NCI-H526 (cell line): Measurements from ENCODE around the gene FBXL7.

ENCODE experiments used
- DNase-seq, 2 experiments: peaks; one replicate each; lab custom pipeline; 2025; lab: John Stamatoyannopoulos, UW

The FBXL7 gene

DNA sequence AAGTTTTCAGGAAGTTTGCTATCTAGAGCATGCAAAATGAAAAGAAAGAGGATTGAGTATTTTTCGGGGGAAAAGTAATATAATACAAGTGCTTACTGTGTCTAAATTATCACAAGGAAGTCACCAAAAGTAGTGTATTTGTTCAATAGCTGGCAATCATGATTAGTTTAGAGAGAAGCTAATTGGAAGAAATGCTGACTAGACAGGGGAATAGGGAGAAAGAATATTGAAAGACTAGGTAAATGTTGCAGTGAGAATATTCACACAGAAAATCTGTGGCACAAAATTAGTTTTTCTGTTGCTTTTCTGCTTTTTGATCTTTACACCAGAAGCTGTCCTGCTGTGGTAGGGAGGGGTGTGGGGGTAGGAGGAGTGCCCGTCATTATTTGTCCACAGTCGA is 440.9 kb downstream of the FBXL7 start:
- no peak for DNase-seq

DNA sequence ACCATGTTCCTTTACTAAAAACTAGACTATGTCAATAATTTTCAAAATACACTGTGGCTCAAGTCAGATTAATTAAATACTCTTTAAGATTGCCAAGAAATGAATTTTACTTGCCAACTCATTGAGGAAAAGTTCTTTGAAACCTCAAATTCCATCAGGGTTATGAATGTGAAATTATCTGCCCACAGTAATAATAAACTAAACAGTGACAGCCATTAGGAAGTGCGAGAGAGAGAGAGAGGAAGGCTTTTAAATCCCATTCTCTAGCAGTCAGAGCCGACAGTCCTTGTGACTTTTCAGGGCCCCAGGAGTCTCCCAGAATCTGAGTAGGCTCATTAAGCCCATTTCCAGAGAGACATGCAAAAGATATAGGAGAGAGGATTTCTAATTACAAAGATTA is 443.5 kb downstream of the FBXL7 start:
- DNase-seq: no peak

DNA sequence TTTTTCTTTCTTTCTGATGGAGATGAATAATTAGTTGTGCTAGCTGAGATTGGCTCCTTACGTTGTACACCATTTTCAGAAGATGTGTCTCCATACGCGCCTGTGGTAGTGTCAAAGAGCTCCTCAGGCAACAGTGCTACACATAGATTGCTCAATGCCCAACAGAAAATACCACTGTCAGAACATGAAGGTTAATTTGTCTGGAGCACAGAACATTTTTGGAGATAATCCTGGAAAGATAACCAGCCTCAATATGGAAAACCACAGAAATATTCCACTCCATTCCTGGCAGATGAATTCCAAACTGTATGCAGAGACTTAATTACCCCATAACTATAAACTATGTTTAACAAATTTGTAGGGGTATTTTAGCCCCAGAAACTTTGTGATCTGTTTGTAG is 446.0 kb downstream of the FBXL7 start:
- DNase-seq: no peak

DNA sequence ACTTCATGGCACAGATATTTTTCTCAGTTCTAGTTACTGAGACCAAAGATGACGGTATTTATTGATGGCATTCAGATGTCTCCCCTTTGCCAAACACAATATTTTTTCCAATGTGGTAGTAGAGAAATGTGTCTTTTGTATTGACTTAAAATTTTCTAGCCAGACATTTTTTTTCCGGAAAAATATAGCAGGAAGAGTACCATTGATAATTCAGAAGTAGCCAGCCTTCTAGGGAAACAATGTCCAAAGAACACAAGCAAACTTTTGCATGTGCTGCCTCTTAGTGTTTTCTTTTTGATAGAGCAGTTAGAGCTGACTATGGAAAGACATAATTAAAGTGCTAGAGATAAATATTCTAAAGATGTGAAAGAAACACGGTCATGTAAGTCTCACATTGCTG is 448.2 kb downstream of the FBXL7 start:
- DNase-seq: no peak

DNA sequence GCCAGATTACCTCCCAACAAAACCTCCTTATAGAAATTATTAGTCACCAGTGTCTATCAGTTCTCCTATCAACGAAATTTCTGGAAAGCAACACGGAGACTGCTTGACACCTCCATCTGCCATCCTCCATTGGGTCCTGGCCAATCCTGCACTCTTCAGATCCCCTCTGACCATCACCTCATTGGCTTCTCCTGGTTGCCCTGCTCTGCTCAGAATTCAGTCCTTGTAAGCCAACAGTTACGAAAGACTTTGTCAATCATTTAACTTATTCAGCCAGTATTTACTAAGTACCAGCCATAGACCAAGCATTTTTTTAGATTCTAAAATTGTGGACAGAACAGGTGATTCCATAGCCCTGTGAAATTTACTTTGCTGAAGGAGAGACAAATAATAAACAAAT is 451.1 kb downstream of the FBXL7 start:
- DNase-seq: no peak

DNA sequence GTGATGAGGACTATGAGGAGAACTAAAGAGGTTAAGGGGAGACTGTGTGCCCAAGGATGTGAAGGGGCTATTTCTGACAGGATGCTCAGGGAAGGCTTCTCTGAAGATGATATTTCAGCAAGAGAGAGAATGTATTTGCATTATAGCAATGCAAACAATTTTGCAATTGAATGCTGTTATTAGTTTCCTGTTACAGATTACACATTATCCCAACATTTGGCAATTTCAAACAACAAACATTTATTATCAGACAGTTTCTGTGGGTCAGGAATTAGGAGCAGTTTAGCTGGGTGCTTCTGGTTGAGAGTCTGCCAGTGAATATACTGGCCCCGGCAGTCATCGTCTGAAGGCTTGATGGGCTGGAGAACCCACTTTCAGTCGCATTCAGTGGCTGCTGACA is 451.6 kb downstream of the FBXL7 start:
- DNase-seq: no peak

DNA sequence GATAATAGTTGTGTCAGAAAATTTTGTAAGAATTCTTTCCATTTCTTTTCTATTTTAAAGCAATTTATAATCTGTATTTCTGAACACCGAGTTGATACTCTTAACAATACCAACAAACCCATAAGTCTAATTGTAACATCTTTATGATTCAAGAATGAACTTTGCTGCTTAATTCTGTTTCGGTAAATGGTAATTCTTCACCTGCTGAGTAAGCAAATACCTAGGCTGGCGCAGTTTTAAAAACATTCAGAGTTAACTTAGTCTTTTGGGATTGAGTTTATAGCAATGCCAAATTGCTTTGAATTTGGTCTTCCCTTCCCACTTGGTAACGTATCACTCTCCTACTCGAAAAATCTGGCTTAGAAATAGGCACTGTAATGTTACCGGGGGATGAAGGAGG is 456.6 kb downstream of the FBXL7 start:
- no peak for DNase-seq

DNA sequence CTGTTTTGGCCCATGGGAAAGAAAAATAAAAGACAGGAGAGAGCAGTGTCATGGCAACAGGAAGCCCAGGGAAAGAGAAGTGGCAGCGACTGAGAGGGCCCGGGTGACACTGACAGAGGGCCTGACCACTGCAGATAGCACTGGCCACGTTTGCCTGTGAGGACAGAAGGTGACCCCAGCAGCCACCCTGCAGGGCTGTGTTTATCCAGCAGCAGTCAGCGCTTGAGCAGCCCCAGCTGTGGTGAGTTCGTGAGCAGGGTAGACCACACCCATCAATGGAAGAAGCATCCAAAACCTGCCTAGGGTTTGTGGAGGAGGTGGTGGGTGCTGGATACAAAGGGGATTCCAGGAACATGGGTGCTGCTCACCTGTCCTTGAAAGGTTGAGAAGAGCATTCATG is 457.1 kb downstream of the FBXL7 start:
- no peak for DNase-seq

DNA sequence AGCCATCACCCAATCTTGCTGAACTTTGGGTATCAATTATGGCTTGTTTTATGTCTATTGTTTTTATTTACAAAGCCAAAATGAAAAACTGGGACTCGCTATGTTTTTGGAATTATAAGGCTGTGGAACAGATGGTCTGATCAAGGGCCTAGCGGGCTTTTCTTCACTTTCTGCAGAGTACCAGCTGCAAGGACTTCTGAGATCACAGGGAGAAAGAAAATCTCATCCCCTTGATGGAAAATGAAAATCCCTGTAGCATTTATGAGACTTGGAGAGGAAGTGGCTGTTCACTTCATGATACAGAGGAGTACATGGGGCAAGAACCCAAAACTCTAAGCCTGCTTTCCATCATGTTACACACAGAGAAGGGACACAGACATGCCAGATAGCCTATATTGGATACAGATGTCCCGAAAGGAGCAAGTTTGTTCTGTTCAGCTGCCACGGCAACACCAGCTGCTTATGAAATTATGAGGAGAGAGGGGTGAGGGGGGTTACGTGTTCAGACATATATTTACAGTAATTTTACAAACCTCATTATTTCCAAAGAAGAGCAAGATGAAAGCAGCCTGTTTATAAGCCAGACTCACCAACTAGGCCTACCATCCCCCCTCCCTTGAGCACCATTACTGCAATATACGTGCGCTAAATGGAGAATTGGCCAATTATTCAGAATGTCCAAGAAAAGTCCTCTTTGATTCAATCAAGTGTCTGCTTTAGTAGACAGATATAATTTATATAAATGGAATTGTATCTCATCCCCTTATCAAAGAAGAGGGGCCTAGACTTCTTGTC is 459.6 kb downstream of the FBXL7 start:
- DNase-seq: no peak

DNA sequence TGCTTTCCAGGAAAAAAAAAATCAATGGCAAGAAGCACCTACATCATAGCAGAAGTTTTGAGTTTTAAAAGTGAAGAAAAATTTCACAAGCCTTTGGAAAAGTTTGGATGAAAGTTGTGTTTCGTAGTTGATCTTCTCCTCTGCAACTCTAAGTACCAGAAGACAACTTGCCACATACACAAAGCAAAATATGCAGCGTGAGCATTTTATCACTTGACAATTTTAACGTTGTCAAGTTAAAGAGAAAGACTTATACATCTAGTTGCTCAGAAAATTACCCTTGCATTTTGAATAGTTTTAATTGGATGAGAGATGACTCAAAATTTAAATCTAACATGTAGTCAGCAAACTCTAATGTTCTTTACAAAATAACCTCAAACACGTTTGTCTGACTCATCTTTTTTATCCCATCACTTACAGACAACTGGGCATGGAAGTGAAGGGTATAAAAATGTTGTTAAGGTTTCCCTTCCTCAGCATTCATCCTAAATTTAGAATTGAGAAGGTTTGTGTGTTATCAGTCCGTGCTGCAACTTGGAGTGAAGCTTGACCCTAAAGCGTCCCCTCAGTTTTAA is 466.2 kb downstream of the FBXL7 start:
- no peak for DNase-seq

DNA sequence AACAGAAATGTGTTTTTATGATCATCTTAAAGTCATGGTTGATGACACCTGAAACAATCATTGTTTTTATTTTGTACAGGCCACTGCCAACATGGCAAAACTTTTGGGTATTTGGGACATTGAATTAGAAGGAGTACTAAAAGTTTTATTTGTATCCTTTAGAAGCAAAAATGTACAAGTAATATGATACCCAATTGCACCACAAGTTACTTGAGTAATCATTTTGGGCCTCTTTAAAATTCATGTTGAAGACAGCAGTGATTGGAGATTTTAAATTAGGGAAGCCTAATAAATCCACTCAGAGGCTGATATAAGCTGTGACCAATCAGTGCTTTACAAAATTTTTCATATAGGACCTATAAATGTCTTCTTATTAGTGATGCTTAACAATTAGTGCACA is 466.7 kb downstream of the FBXL7 start:
- DNase-seq: no peak

DNA sequence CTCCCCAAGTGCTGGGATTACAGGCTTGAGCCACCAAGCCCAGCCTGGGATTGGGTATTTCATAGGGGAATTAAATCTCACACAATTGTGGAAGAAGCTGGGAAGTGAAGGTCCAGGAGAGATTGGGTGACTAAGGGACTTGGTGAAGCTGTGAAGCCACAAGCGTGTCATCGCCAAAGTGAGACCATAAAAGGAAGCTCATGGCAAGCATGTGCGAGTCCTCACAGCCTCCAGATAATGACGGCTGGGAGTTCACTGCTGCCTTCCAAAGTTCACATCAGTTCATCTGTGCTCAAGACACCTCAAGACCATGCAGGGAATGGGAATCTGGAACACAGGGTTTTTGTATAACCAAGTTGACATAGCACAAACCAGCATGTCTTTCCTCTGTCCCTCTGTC is 469.0 kb downstream of the FBXL7 start:
- no peak for DNase-seq

DNA sequence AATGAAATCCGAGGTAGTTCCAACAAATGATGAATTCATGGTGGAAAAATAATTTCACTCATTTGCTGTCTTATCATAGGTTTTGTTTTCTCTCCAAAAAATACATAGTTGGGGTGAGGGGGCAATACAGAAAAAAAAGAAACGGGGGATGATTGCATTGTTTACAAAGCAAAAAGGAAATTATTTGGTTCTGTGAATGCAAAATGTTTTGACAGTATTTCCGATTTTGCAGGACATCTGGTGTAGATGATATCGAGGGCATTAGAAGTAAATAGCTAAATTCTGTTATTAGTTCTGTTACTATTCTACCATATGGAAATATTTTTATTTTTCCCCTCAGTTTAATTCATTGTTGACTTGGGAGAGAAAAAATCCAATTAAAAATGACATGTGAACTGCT is 477.9 kb downstream of the FBXL7 start:
- DNase-seq: no peak

DNA sequence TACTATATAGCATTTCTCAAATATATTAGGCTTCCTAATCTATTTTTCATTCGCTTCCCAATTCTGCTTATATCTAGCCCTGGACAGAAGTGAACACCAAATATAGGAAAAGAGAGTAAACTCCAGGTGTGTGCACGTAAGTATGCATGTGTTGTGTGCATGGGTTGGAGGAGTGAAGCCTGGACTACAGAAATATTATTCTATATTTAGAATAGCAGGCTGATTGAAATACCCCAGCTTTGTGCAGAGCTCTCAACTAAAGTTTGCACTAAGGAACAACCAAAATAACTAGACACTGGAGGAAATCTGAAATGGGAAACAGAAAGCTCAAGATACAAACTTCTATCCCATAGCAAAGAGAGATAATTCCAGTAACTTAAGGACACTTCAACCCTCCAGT is 480.9 kb downstream of the FBXL7 start:
- no peak for DNase-seq

DNA sequence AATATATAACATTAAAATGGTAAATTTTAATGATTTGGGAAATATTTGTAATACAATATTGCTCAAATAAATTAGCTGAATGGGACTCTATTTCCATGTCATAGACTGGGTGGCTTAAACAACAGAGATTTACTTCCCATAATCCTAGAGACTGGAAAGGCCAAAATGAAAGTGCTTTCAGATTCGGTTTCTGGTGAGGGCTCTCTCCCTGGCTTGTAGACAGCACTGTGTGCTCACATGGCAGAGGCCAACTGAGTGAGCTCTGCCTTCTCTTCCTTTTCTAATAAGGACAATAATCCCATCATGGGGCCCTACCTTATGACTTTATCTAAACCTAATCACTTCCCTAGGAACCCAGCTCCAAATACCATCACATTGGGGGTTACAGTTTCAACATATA is 483.4 kb downstream of the FBXL7 start:
- DNase-seq: no peak
